Panc1 (cell line): ENCODE data around the gene TTC23. TPM values are rescaled to one million over a fixed set of nuclear protein-coding genes. Genes with fewer than 3 reads are reported as not detected.
A peak's percentile ranks its signal among the peaks of the same experiment; 100 is the strongest.

ENCODE experiments used
- ATAC-seq: fragments of 200-7000 bp; cut with Tn5 transposase; 2 replicates; pipeline ENCODE4 v1.9.1; 2020; ENCODE audit warnings: mild to moderate bottlenecking, moderate library complexity
- BruUV-seq: library from RNA; stranded (reverse); fragments of 400-500 nt; replicated peaks from 2 replicates; lab custom pipeline; 2021; lab: Mats Ljungman, UMichigan
- CTCF ChIA-PET: fragments of 300-600 bp; sonication (Branson Sonifier 250); formaldehyde crosslinking; loops from one replicate; lab custom pipeline; 2022; ENCODE audit warnings: antibody characterized with exemption; lab: Charles Lee
- POLR2A ChIA-PET: fragments of 300-600 bp; sonication (Branson Sonifier 250); formaldehyde crosslinking; loops from one replicate; lab custom pipeline; 2022; ENCODE audit warnings: antibody characterized with exemption; lab: Charles Lee
- DNase-seq: peaks from one replicate; pipeline ENCODE4 v3.0.0-alpha.2; 2010; ENCODE audit warnings: low read depth, low spot score
- H3K27ac ChIP-seq: 2 replicates; pipeline ENCODE4 v1.5.1; 2011; ENCODE audit warnings: mild to moderate bottlenecking, low read length, inconsistent platforms
- H3K27me3 ChIP-seq: fragments of 200-500 bp; sonication (Bioruptor generic); 2 replicates; pipeline ENCODE4 v1.6.0; 2014; ENCODE audit warnings: low read length, inconsistent platforms; ENCODE audit not compliant: control insufficient read depth, insufficient read depth
- H3K36me3 ChIP-seq: fragments of 200-500 bp; sonication (Bioruptor generic); 2 replicates; pipeline ENCODE4 v1.5.1; 2014; ENCODE audit warnings: inconsistent platforms, mild to moderate bottlenecking, low read length, moderate library complexity; ENCODE audit not compliant: control insufficient read depth, insufficient read depth
- H3K4me1 ChIP-seq: 2 replicates; pipeline ENCODE4 v1.5.1; 2011; ENCODE audit warnings: inconsistent platforms, mild to moderate bottlenecking, low read length, moderate library complexity; ENCODE audit not compliant: control insufficient read depth, insufficient read depth
- H3K4me3 ChIP-seq, 2 experiments: 2 replicates each; pipeline ENCODE4 v1.5.1; 2011 to 2012; ENCODE audit warnings: low read depth in 2 of 2, low read length in 2 of 2, mild to moderate bottlenecking in 2 of 2, inconsistent platforms in 1 of 2, moderate library complexity in 1 of 2
- H3K9me3 ChIP-seq: fragments of 200-500 bp; sonication (Bioruptor generic); 2 replicates; pipeline ENCODE4 v1.5.1; 2014; ENCODE audit warnings: low read depth, mild to moderate bottlenecking, inconsistent platforms, low read length, moderate library complexity; ENCODE audit not compliant: control insufficient read depth, insufficient read depth
- CTCF ChIP-seq: fragments of 450-650 bp; IDR thresholded peaks from 2 replicates; pipeline ENCODE4 v1.5.1; 2017; ENCODE audit warnings: mild to moderate bottlenecking
- POLR2AphosphoS5 ChIP-seq: IDR thresholded peaks from 2 replicates; pipeline ENCODE4 v1.6.1; 2012; ENCODE audit warnings: mild to moderate bottlenecking, low read depth, low read length, moderate library complexity
- REST ChIP-seq, 2 experiments: IDR thresholded peaks; 2 replicates each; pipeline ENCODE4 v1.6.1; 2011 to 2012; ENCODE audit warnings: low read depth in 2 of 2, control low read depth in 1 of 2, low read length in 1 of 2, mild to moderate bottlenecking in 1 of 2, moderate library complexity in 1 of 2; ENCODE audit not compliant: insufficient read depth in 1 of 2
- SIN3A ChIP-seq: IDR thresholded peaks from 2 replicates; pipeline ENCODE4 v1.6.1; 2012; ENCODE audit warnings: low read depth, mild to moderate bottlenecking, low read length, moderate library complexity, borderline replicate concordance; ENCODE audit not compliant: insufficient read depth
- TCF7L2 ChIP-seq: IDR thresholded peaks from 2 replicates; pipeline ENCODE4 v1.6.1; 2011; ENCODE audit warnings: mild to moderate bottlenecking, low read depth, low read length, inconsistent platforms
- in situ Hi-C: cut with HindIII; loops from 2 replicates; pipeline ENCODE4 v1.10.0; 2016; ENCODE audit warnings: low sequenced_read_pairs, low pct_unique_long_range_greater_than_20kb
- intact Hi-C: fragments of 100-400 bp; cut with micrococcal nuclease; formaldehyde crosslinking; loops from one replicate; pipeline ENCODE4 v1.10.0; 2022; ENCODE audit not compliant: unreplicated experiment
- total RNA-seq: library from RNA; stranded (reverse); gene quantifications from one replicate; pipeline ENCODE4 v1.2.1, GENCODE V29; 2021; ENCODE audit not compliant: unreplicated experiment

Gene TTC23
- total RNA-seq, 1 experiment from 2014 or later = 21.7 TPM

- Histone ChIP-seq H3K27ac (peak overlapping the region; percentile 92), H3K36me3 (peaks cover 5% of the 10 kb centered on the region; the same call in 1 of the 2 replicates), H3K27me3 (no peaks in the 10 kb centered on the region), H3K9me3 (no peaks in the 10 kb centered on the region), H3K4me3 (no peak overlapping the region), H3K4me1 (peaks cover 38% of the 10 kb centered on the region)
- ChIA-PET CTCF (no interaction called here), POLR2A (interaction anchor here (0.6 kb wide), 1 partner anchor 9 kb away, joined by 3 read pairs; no protein-coding TSS in a partner anchor)
- no peak for DNase-seq
- BruUV-seq = no TSS peak
- no peak for ATAC-seq
- TF ChIP-seq SIN3A (no peak), CTCF (no peak), POLR2AphosphoS5 (no peak), REST (IDR thresholded peaks at IDR 0.05; ENCODE audit: insufficient read depth in 1 of 2, low read depth in 2 of 2, low read length in 1 of 2) (no peak)
- intact Hi-C loops = no loop called here
- in situ Hi-C loops = no loop called here
Observed at GRCh38 chr15:99124641-99125040, 124.7 kb downstream of the TTC23 start.

- H3K4me1 ChIP-seq = peaks cover 38% of the 10 kb centered on the region
- intact Hi-C loops = no loop called here
- in situ Hi-C loops = no loop called here
Observed at GRCh38 chr15:99123713-99124451, 125.5 kb downstream of the TTC23 start.

More at GRCh38 chr15:99123713-99124451, 125.5 kb downstream of the TTC23 start:
- ChIA-PET CTCF (no interaction called here), POLR2A (no interaction called here)
- H3K4me3 ChIP-seq = peak overlapping the region; percentile 21 to 32
- H3K9me3 ChIP-seq = no peaks in the 10 kb centered on the region
- DNase-seq (no peak), ATAC-seq (peak; percentile 94)
- no peaks in the 10 kb centered on the region for H3K27me3 ChIP-seq
- peak overlapping the region; percentile 92 for H3K27ac ChIP-seq
- H3K36me3 ChIP-seq = peaks cover 5% of the 10 kb centered on the region; the same call in 1 of the 2 replicates
- 0 out of 2 replicates have a peak, but pooled peaks have one; percentile 19 for TF ChIP-seq SIN3A
- no peak for TF ChIP-seq REST (IDR thresholded peaks at IDR 0.05; ENCODE audit: insufficient read depth in 1 of 2, low read depth in 2 of 2, low read length in 1 of 2)
- peak; percentile 48; the same call in 1 of the 2 replicates for TF ChIP-seq POLR2AphosphoS5
- TF ChIP-seq TCF7L2 = 0 out of 2 replicates have a peak, but pooled peaks have one; percentile 31
- BruUV-seq = no TSS peak
